ENCODE results near the gene CNTN2.

DNA sequence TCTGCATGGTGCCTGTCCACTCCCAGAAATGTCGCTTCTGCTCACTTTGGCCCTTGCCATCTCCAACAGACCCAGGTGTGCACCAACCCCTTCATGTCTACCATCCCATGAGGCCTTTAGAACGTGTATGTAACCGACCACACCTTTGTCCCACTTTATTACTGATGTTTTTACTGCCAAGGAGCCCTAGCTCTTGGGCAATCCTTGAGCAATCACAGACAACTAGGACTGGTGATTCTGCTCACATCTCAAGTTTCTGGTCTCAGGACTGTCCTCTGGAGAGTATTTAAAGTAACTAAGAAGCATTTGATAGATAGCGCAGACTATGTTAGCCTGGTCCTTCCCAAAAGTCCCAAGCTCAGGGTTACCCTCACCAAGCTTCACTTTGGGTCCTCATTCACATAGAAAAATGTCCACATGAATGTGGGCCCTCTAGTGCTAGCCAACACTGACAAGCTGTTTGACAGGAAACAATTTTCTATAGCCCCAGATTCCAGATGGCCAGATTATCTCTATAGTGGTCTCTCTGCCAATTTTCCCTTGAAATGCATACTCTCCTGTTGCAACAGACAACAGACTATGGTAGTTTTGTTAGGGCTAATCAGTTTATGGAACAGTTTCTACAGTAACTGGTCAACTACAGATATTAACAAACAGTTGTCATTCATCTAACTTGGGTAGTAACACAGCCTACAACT lies 48.2 kb downstream of the CNTN2 start:
- TF ChIP-seq EP300 (IDR thresholded peaks at IDR 0.05; ENCODE audit: low read depth) (no peak), CTCF (IDR thresholded peaks at IDR 0.05) (no peak)
